ENCODE results near the gene KRTAP10-1.
"Not testable (repeated sequence)": the region's sequence is repeated elsewhere in the genome, so short reads cannot be mapped to it uniquely, and the experiment has no call there.

Gene KRTAP10-1

DNA sequence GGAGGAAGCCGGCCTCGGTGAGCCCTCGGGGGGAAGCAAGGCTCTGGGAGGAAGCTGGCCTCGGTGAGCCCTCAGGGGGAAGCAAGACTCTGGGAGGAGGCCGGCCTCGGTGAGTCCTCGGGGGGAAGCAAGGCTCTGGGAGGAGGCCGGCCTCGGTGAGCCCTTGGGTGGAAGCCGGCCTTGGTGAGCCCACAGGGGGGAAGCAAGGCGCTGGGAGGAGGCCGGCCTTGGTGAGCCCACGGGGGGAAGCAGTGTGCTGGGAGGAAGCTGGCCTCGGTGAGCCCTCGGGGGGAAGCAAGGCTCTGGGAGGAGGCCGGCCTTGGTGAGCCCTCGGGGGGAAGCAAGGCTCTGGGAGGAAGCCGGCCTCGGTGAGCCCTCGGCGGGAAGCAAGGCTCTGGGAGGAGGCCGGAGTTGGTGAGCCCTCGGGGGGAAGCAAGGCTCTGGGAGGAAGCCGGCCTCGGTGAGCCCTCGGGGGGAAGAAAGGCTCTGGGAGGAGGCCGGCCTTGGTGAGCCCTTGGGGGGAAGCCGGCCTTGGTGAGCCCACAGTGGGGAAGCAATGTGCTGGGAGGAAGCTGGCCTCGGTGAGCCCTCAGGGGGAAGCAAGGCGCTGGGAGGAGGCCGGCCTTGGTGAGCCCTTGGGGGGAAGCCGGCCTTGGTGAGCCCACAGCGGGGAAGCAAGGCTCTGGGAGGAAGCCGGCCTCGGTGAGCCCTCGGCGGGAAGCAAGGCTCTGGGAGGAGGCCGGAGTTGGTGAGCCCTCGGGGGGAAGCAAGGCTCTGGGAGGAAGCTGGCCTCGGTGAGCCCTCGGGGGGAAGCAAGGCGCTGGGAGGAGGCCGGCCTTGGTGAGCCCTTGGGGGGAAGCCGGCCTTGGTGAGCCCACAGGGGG, 36.7 kb downstream of the KRTAP10-1 start:
- H3K4me3 Mint-ChIP-seq; H3K27ac Mint-ChIP-seq; H3K27me3 Mint-ChIP-seq (ENCODE audit: low read depth); H3K9me3 Mint-ChIP-seq; H3K36me3 Mint-ChIP-seq (ENCODE audit: low read depth); H3K4me1 Mint-ChIP-seq (ENCODE audit: low read depth): not testable (repeated sequence)

DNA sequence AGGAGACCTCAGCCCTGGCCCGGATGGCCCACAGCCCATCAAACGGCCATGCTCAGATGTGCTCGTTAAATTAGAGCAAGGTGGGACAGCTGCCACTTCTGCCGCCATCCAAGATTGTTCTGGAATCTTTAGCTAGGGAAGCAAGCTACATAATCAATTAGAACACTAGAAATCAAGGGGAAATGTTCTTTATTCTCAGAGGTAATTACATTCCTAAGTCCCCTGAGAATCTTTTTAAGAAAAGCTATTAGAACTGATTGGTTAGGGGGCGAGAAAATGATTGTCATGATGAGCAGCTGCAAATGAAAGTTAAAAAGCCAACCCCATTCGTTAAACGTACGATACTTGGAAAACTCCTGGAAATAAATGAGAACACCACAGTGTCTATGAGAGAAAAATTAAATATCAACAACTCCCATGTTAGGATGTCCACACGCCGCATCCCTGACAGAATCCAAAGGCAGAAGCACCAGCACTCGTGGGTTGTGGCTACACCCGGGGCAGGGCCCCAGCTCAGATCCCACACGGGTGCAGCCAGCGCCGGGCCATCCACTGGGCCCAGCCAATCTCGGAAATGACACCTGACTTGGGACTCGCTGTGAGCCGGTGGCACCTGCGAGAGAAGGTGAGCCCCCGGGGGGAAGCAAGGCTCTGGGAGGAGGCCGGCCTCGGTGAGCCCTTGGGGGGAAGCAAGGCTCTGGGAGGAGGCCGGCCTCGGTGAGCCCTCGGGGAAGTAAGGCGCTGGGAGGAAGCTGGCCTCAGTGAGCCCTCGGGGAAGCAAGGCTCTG, 37.6 kb downstream of the KRTAP10-1 start:
- H3K4me3 Mint-ChIP-seq, result no peak overlapping the region

DNA sequence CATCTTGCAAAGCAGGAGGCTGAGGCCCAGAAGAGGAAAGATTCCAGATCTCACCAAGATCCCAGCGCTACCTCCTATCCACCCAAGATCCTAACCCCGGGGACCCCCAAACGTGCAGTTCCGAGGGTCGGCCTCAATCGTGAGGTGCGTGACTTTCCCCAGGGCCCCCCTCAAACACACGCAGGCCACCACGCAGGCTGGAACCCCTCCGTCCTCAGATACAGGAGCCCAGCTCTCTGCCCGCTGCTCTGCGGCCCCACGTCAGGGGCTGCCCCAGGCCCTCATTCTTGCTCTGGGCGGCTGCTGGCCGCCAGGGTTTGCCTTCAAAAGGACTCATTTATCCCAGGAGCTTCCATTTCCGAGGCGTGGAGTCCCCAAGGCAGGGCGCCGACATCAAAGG, 39.9 kb downstream of the KRTAP10-1 start:
- no peaks in the 10 kb centered on the region for H3K4me1 Mint-ChIP-seq (ENCODE audit: low read depth)
- no peak overlapping the region for H3K4me3 Mint-ChIP-seq
- H3K9me3 Mint-ChIP-seq, result no peaks in the 10 kb centered on the region
- no peaks in the 10 kb centered on the region for H3K27me3 Mint-ChIP-seq (ENCODE audit: low read depth)
- no peaks in the 10 kb centered on the region for H3K36me3 Mint-ChIP-seq (ENCODE audit: low read depth)
- H3K27ac Mint-ChIP-seq, result no peak overlapping the region

More for the DNA sequence above, 37.6 kb downstream of the KRTAP10-1 start:
- H3K36me3 Mint-ChIP-seq (ENCODE audit: low read depth), result no peaks in the 10 kb centered on the region
- H3K27ac Mint-ChIP-seq, result no peak overlapping the region
- H3K27me3 Mint-ChIP-seq (ENCODE audit: low read depth), result no peaks in the 10 kb centered on the region
- H3K9me3 Mint-ChIP-seq, result no peaks in the 10 kb centered on the region
- no peaks in the 10 kb centered on the region for H3K4me1 Mint-ChIP-seq (ENCODE audit: low read depth)

DNA sequence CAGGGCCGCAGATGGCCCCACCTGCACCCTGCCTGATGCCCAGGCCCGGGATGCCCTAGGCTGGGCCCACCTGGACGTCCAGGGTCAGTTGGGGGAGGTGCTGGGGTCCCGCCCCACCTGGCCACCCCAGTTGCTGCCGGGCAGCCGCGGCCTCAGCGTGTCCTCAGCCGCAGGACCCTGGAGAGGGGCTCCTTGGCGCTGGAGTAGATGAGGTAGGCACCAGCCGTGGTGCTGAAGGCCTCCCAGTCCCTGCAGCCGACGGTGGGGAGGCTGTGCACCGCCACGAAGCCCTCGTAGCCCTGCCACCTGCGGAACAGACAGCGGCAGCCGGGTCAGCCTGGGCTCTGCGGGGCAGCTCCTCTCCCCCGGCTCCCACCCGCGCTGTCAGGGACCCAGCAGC, 40.4 kb downstream of the KRTAP10-1 start:
- H3K27ac Mint-ChIP-seq, result no peak overlapping the region
- no peaks in the 10 kb centered on the region for H3K27me3 Mint-ChIP-seq (ENCODE audit: low read depth)
- no peak overlapping the region for H3K4me3 Mint-ChIP-seq
- no peaks in the 10 kb centered on the region for H3K4me1 Mint-ChIP-seq (ENCODE audit: low read depth)
- H3K36me3 Mint-ChIP-seq (ENCODE audit: low read depth), result no peaks in the 10 kb centered on the region
- no peaks in the 10 kb centered on the region for H3K9me3 Mint-ChIP-seq

DNA sequence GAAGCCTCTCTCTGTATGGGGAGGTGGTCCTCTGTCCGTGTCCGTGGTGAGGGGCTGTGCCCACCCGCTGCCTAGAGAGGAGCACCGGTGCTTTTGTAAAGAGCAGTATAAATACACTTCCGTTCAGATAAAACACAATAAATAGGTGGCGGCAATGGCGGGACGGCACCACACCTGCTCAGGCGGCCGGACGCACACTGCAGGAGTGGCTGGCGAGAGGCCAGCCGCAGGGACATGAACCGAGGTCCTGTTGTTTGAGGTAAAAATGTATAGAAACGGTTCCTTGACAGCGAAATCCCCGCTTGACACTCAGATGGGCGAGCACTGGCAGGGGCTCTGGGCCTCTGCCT, 40.8 kb downstream of the KRTAP10-1 start:
- Mint-ChIP-seq H3K36me3 (ENCODE audit: low read depth) (no peaks in the 10 kb centered on the region), H3K27me3 (ENCODE audit: low read depth) (no peaks in the 10 kb centered on the region), H3K4me3 (no peak overlapping the region), H3K27ac (no peak overlapping the region), H3K4me1 (ENCODE audit: low read depth) (no peaks in the 10 kb centered on the region), H3K9me3 (no peaks in the 10 kb centered on the region)

DNA sequence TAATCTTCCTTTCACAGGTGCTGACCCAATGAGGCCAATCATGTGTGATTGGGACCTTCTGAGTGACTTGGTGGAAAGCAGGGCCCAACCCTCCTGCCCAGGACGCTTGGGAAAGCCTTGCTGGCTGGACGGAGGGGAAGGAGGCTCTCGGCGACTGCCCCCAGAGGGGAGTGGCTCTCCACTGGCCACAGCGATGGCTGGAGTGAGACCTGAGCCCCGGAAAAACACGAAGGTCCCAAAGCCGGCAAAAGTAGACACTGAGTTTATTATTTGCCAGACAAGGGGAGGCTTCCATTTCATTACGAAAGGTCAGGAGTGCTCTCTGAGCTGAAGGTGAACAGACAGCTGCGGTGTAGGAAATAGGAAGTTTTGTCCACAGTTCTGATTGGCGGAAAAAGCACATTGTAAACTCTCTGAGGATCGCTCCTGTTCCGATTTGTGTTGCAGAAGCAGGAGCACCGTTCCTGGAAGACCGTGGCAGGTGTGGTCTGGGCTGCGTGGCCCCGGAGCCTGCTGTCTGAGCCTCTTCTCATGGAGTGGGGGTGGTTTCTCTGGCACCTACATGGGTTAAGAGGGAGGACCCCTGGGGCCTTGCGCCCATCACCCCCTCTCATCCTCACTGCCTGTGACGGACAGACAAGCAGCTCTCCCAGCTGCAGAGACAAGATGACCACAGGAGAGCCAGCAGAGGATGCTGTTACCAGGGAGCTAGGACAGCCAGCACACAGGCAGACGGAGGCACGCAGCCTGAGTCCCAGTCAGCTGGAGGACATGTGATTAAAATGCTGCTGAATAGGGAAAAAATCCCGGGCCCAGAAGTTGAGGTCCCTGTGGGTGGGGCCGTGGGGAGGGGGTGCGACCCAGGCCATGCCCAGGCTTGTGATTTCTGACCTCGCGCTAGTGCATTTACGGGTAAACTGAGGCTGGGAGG, 41.5 kb downstream of the KRTAP10-1 start:
- H3K36me3 Mint-ChIP-seq (ENCODE audit: low read depth), result no peaks in the 10 kb centered on the region
- H3K4me3 Mint-ChIP-seq, result no peak overlapping the region
- peaks cover under 1% of the 10 kb centered on the region for H3K9me3 Mint-ChIP-seq
- H3K27ac Mint-ChIP-seq, result no peak overlapping the region
- no peaks in the 10 kb centered on the region for H3K4me1 Mint-ChIP-seq (ENCODE audit: low read depth)
- no peaks in the 10 kb centered on the region for H3K27me3 Mint-ChIP-seq (ENCODE audit: low read depth)

DNA sequence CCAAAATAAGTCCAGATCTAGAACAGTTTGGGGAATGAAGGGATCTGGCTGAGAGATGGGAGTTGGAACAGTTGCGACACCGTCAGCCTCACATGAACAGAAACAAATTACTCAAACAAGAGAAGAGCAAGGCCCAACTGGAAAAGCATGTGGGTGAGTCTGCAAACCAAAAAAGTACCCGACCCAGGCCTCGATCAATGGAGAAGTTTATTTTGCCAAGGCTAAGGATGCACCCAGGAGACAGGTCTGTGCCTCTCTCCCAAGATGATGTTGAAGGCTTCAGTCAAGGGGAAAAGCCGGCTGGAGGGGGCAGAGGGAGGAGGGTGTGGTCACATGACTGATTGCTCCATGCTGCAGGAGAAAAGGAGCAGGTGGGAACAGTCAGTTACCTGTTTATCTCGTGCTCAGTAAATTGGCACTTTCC, 42.3 kb downstream of the KRTAP10-1 start:
- H3K4me1 Mint-ChIP-seq (ENCODE audit: low read depth), result no peaks in the 10 kb centered on the region
- H3K27me3 Mint-ChIP-seq (ENCODE audit: low read depth), result no peaks in the 10 kb centered on the region
- peaks cover 8% of the 10 kb centered on the region for H3K9me3 Mint-ChIP-seq
- peaks cover 6% of the 10 kb centered on the region for H3K36me3 Mint-ChIP-seq (ENCODE audit: low read depth)
- H3K4me3 Mint-ChIP-seq, result no peak overlapping the region
- no peak overlapping the region for H3K27ac Mint-ChIP-seq

DNA sequence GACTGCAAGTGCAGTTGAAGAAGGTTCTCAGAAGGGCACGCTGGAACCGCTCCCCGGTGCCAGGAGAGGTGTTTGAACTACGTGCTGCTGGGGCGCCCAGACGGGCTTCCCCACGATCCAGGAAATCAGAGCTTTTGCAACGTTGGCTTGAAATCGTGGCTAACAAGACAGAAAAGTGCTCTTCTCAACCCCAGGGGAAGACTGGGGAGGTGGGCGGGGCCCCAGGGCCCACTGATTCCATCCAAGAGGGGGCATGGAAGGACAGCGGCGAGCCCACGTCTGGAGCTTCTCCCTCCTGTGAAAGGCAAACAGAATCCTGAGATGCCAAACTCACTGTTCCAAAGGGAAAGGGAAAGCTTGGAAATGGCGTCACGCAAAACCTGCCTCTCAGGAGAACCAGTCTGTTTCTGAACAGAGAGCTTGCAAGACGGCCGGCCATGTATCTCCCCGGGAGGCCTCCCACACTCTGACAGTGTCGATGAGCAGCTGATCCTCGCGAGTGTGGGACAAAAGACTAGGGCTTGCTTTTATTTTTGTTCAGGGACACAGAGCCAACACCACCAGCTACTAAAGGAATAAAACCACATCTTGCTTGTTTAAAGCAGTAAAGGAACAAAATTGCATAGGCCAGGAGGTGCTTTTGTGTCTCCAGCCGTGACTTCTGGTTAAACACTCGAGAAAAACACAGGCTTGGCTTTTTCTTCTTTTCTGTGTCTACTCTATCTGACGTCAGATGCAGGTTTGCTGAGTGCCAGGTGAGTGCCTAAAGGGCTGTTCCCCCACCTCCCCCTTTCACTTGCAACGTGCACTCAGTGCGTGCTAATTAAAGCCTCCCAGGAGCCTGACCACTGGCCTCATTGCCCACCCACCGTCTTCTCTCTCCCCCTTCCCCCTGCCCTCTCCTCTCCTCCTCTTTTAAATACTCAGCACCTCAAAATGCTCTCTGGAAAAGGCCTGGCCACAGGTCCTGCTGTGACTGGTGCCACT, 43.1 kb downstream of the KRTAP10-1 start:
- no peak overlapping the region for H3K27ac Mint-ChIP-seq
- H3K4me3 Mint-ChIP-seq, result no peak overlapping the region
- H3K9me3 Mint-ChIP-seq, result peaks cover 17% of the 10 kb centered on the region
- no peaks in the 10 kb centered on the region for H3K27me3 Mint-ChIP-seq (ENCODE audit: low read depth)
- H3K4me1 Mint-ChIP-seq (ENCODE audit: low read depth), result no peaks in the 10 kb centered on the region
- H3K36me3 Mint-ChIP-seq (ENCODE audit: low read depth), result peaks cover 11% of the 10 kb centered on the region

DNA sequence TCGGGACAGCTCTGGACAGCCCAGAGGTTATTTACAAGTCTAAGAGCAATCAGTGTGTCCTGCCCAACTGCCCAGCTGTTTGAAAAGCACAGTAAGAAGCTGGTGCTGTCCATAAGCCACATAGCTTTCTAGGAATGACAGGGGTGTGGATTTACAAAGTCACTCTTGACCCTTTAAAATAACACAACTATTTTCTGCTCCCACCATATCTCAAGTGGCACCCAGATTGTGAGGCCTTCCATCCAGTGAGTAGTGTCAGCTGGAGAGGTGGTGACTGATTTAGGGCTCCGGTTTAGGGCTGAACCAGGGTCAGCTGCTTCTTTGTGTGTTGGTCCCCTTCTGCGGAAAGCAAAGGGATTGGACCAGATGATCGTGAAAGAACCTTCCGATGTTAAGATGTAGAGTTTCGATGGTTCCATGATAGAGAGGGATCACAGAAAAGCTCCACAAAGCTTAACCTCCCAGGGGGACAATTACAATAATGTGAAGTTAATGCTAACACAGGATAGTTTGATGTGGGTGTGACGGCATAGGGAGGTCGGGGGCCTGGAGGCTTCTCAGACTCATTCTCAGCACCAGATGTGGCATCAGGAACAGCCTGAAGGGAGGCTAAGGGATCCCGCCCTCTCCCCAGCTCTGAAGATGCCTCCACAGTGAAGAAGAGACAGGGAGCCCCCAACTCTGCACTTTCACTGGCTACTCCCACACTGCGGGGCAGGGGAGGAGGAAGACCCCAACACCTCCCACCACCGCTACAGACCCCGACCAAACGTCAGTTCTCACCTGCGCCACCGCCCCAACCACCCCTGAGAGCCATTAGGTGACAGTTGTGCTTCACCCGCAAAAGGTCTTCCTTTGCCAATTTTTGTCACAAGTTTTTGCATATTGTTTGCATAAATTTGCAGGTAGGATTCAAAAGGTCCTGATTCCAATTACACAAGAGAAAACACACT, 44.1 kb downstream of the KRTAP10-1 start:
- Mint-ChIP-seq H3K9me3 (peaks cover 19% of the 10 kb centered on the region), H3K27me3 (ENCODE audit: low read depth) (no peaks in the 10 kb centered on the region), H3K4me1 (ENCODE audit: low read depth) (no peaks in the 10 kb centered on the region), H3K36me3 (ENCODE audit: low read depth) (peaks cover 11% of the 10 kb centered on the region), H3K4me3 (no peak overlapping the region), H3K27ac (no peak overlapping the region)

DNA sequence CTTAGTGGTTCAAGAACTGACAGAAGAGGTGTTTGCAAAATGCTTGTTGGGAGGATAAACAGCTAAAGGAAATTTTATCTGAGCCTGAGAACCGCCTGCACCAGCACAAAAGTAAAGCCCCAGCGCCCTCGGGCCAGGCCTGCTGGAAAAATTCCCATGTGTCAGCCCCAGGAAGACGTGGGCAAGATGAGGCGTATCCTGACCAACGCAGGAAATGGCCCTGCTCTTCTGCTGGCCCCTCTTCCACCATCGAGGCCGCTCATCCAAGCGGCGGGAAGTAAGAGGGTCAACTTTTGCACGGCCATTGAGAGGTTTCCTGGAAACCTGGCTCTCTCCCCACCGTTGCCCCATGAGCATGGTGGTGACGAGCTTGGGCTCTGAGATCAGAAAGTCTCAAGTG, 45.0 kb downstream of the KRTAP10-1 start:
- no peaks in the 10 kb centered on the region for H3K27me3 Mint-ChIP-seq (ENCODE audit: low read depth)
- H3K27ac Mint-ChIP-seq, result no peak overlapping the region
- peaks cover 11% of the 10 kb centered on the region for H3K36me3 Mint-ChIP-seq (ENCODE audit: low read depth)

DNA sequence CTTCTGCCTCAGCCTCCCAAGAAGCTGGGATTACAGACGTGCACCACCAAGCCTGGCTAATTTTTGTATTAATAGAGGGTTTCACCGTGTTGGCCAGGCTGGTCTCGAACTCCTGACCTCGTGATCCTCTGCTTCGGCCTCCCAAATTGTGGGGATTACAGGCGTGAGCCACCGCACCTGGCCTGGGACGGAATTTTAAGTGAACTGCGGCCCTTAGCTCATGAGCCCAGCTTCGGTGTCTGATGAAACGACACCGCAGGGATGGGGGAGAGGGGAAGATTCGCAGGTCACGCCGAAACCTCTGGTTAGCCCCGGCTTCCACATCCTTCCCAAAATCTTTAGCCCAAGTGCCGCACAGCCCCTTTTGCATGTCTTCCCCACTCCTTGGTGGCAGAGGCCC, 45.6 kb downstream of the KRTAP10-1 start:
- Mint-ChIP-seq H3K27ac (no peak overlapping the region), H3K36me3 (ENCODE audit: low read depth) (peaks cover 11% of the 10 kb centered on the region), H3K27me3 (ENCODE audit: low read depth) (no peaks in the 10 kb centered on the region), H3K9me3 (peaks cover 19% of the 10 kb centered on the region), H3K4me3 (no peak overlapping the region), H3K4me1 (ENCODE audit: low read depth) (peaks cover 2% of the 10 kb centered on the region)

More for the DNA sequence above, 45.0 kb downstream of the KRTAP10-1 start:
- Mint-ChIP-seq H3K4me3 (no peak overlapping the region), H3K9me3 (peaks cover 19% of the 10 kb centered on the region), H3K4me1 (ENCODE audit: low read depth) (peaks cover 1% of the 10 kb centered on the region)

DNA sequence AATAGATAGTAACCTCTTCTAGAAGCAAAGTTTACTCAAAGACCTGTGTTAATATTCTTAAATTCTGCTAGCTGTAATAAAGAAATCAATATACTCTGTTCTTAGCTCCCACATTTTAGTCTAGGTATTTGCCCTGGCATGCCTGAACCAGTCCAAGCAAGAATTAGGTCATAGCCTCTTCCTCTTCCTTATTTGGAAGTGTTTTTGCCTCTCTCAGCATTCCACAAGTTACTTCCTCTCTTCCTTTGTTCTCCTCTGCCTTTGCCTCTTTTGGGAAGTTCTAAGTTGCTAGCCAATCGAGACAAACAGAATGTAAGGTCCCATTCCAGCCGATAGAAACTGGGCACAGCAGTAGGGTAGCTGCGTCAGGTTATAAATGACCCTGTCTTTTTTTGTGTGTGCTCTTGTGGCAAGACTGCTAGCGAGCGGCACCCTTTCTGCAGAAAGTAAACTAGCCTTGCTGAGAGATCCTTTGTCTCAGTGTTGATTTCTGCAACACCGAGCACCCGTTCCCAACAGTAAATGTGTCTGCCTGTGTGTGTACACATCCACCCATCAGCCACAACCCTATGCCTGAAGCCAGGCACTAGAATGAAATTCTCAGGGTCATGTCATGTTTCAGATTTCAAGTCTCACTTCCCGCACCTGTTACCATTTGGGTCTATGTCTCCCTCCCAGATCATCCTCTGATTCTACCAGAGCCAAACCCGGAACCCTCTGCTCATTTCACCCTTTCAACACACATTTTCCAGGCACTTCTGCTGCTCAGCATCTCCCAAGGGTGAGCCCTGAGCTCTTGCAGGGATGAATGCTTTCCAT, 47.2 kb downstream of the KRTAP10-1 start:
- H3K36me3 Mint-ChIP-seq (ENCODE audit: low read depth), result peaks cover 11% of the 10 kb centered on the region
- H3K4me1 Mint-ChIP-seq (ENCODE audit: low read depth), result peaks cover 2% of the 10 kb centered on the region
- H3K27ac Mint-ChIP-seq, result no peak overlapping the region
- no peak overlapping the region for H3K4me3 Mint-ChIP-seq
- no peaks in the 10 kb centered on the region for H3K27me3 Mint-ChIP-seq (ENCODE audit: low read depth)
- H3K9me3 Mint-ChIP-seq, result peaks cover 19% of the 10 kb centered on the region

Measured in T-helper 1 cell treated with Interleukin-12 subunit alpha and Interleukin-12 subunit beta and Interleukin-4 antibody, amounts not matched to agents 30 μg/mL and 1 μg/mL, for 36 hours (primary cell).